Measurements from ENCODE around the gene TEKT2. TPM values are rescaled to one million over a fixed set of nuclear protein-coding genes. Genes with fewer than 3 reads are reported as not detected.

Gene TEKT2
- total RNA-seq, 2 donors from 2014 or later: 1.3 to 1.6 TPM

- TF ChIP-seq POLR2A (IDR thresholded peaks at IDR 0.05) (no peak), CTCF (IDR thresholded peaks at IDR 0.05) (no peak)
- H3K27me3 ChIP-seq: no peaks in the 10 kb centered on the region
- no peak overlapping the region for H3K4me3 ChIP-seq
- H3K4me1 ChIP-seq: peaks cover 17% of the 10 kb centered on the region
- intact Hi-C loops (cut with DNase I): loop anchor here (10.0 kb wide), 2 partner anchors 53 to 323 kb away; partner anchors contain the start of gene TRAPPC3
- WGBS, 2 donors: 89 to 93% methylated on average over 15 to 17 of the region's 17 CpGs
- ATAC-seq (no peak), DNase-seq (no peak)
- H3K9me3 ChIP-seq: no peaks in the 10 kb centered on the region
- peaks cover 19% of the 10 kb centered on the region in 2 donors for H3K36me3 ChIP-seq (replicated peaks in 1 of 2; ENCODE audit: insufficient read depth in 1 of 2, low read depth in 2 of 2)
- no peak overlapping the region for H3K27ac ChIP-seq
Measured at GRCh38 chr1:36092166-36092797, 8.4 kb downstream of the TEKT2 start.

DNA sequence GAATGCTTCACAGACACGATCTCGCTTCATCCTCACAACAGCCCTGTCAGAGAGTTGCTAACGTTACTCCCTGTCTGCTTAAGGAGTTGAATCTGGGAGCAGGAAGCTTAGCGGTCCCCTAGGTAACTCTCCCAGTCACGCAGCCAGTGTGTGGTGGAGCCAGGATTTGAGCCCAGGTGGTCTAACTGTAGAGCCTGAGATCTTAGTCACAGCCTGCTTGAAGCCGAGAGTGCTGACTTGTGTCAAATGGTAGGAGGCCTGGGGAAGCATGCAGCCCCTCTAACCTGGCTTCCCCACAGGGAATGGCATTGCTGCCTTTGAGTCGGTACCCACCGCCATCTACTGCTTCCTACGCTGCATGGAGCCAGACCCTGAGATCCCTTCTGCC is 8.9 kb downstream of the TEKT2 start:
- intact Hi-C loops (cut with DNase I): loop anchor here (10.0 kb wide), 2 partner anchors 52 to 322 kb away; partner anchors contain the start of gene TRAPPC3
- TF ChIP-seq POLR2A (IDR thresholded peaks at IDR 0.05) (no peak), CTCF (IDR thresholded peaks at IDR 0.05) (no peak)
- WGBS, 2 donors: 94 to 95% methylated on average over 7 to 9 of the region's 9 CpGs
- no peak for DNase-seq
- Histone ChIP-seq H3K36me3 (replicated peaks in 1 of 2; ENCODE audit: insufficient read depth in 1 of 2, low read depth in 2 of 2) (peaks cover 19% of the 10 kb centered on the region in 2 donors), H3K4me1 (peaks cover 17% of the 10 kb centered on the region), H3K27ac (no peak overlapping the region), H3K4me3 (no peak overlapping the region), H3K9me3 (no peaks in the 10 kb centered on the region), H3K27me3 (no peaks in the 10 kb centered on the region)
- no peak for ATAC-seq

- H3K36me3 ChIP-seq (replicated peaks in 1 of 2; ENCODE audit: insufficient read depth in 1 of 2, low read depth in 2 of 2): peaks cover 19% of the 10 kb centered on the region in 2 donors
Measured at GRCh38 chr1:36093226-36093625, 9.3 kb downstream of the TEKT2 start.

DNA sequence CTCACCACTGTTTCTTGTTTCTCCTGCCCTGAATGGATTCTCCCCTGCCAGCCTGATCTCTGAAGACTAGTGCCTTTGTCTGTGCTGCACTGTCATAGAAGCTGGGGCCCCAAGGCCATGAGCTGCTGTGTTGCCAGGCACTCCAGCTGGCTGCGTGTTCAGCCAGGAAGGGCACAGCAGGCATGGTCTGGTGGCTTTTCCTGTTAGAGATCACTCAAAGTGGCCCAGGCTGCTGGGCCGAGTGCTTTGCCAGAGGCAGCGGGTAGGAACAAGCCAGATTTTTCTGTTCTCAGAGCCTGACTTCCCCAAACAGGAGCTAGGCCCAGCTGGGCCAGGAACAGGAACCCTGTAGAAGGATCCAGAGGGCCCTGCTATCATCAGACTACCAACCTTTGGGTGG is 10.0 kb downstream of the TEKT2 start:
- intact Hi-C loops (cut with DNase I): loop anchor here (10.0 kb wide), 2 partner anchors 51 to 321 kb away; partner anchors contain the start of gene TRAPPC3
- DNase-seq: no peak
- no peaks in the 10 kb centered on the region for H3K9me3 ChIP-seq
- peaks cover 12% of the 10 kb centered on the region for H3K4me1 ChIP-seq
- H3K27me3 ChIP-seq: no peaks in the 10 kb centered on the region
- no peak for TF ChIP-seq CTCF (IDR thresholded peaks at IDR 0.05)
- H3K4me3 ChIP-seq: no peak overlapping the region
- 33% methylated on average over 3 of the region's 3 CpGs; no CpG with 5 or more reads in 1 of the 2 donors for WGBS, 2 donors
- peaks cover 19% of the 10 kb centered on the region in 2 donors for H3K36me3 ChIP-seq (replicated peaks in 1 of 2; ENCODE audit: insufficient read depth in 1 of 2, low read depth in 2 of 2)
- peak overlapping the region in 1 of 4 donors; percentile 9 for H3K27ac ChIP-seq
- ATAC-seq: no peak

More at GRCh38 chr1:36093226-36093625, 9.3 kb downstream of the TEKT2 start:
- ATAC-seq (no peak), DNase-seq (no peak)
- WGBS, 2 donors: 82% methylated on average over 6 of the region's 7 CpGs
- Histone ChIP-seq H3K27ac (no peak overlapping the region), H3K4me1 (peaks cover 15% of the 10 kb centered on the region), H3K27me3 (no peaks in the 10 kb centered on the region), H3K9me3 (no peaks in the 10 kb centered on the region), H3K4me3 (no peak overlapping the region)
- TF ChIP-seq POLR2A (IDR thresholded peaks at IDR 0.05) (no peak), CTCF (IDR thresholded peaks at IDR 0.05) (no peak)
- intact Hi-C loops (cut with DNase I): loop anchor here (10.0 kb wide), 2 partner anchors 52 to 322 kb away; partner anchors contain the start of gene TRAPPC3
